Activated B cell treated with CpG ODN at 0.5 μM for 24 hours (primary cell): ENCODE data around the gene IFNL1. TPM values are rescaled to one million over a fixed set of nuclear protein-coding genes. Genes with fewer than 3 reads are reported as not detected.

ENCODE experiments used
- ATAC-seq: fragments of 200-7000 bp; cut with Tn5 transposase; one replicate; pipeline ENCODE4 v1.10.0; 2021; ENCODE audit warnings: low read depth, mild to moderate bottlenecking, moderate library complexity
- CTCF ChIA-PET: fragments of 350-600 bp; sonication (Branson Sonifier 250); formaldehyde crosslinking; loops from one replicate; lab custom pipeline; 2021; ENCODE audit warnings: antibody characterized with exemption; lab: Charles Lee
- POLR2A ChIA-PET: fragments of 350-600 bp; sonication (Branson Sonifier 250); formaldehyde crosslinking; loops from one replicate; lab custom pipeline; 2021; ENCODE audit warnings: antibody characterized with exemption; lab: Charles Lee
- DNase-seq: peaks from one replicate; pipeline ENCODE4 v3.0.0; 2022
- H3K27ac Mint-ChIP-seq: one replicate; pipeline ENCODE4 v1.8.0; 2020; ENCODE audit warnings: mixed read lengths
- H3K27me3 Mint-ChIP-seq: one replicate; pipeline ENCODE4 v1.8.0; 2021; ENCODE audit warnings: mixed read lengths
- H3K36me3 Mint-ChIP-seq: one replicate; pipeline ENCODE4 v1.8.0; 2021; ENCODE audit warnings: low read depth, mixed read lengths
- H3K4me1 Mint-ChIP-seq: one replicate; pipeline ENCODE4 v1.8.0; 2021; ENCODE audit warnings: mixed read lengths
- H3K4me3 Mint-ChIP-seq: one replicate; pipeline ENCODE4 v1.8.0; 2020; ENCODE audit warnings: mild to moderate bottlenecking, mixed read lengths
- H3K9me3 Mint-ChIP-seq: one replicate; pipeline ENCODE4 v1.8.0; 2020; ENCODE audit warnings: mixed read lengths
- intact Hi-C: fragments of 100-400 bp; cut with micrococcal nuclease; formaldehyde crosslinking; loops from one replicate; pipeline ENCODE4 v1.15.1; 2024
- total RNA-seq: library from RNA; stranded (reverse); gene quantifications from 2 replicates; pipeline ENCODE4 v1.2.3, GENCODE V29; 2022
- TF ChIP-seq, protein P1 (sequence below): fragments of 200-600 bp; IDR thresholded peaks from one replicate; pipeline ENCODE4 v1.8.0; 2022; ENCODE audit warnings: antibody characterized with exemption, mild to moderate bottlenecking

IFNL1 gene
- total RNA-seq, 1 donor from 2014 or later: not detected

DNA sequence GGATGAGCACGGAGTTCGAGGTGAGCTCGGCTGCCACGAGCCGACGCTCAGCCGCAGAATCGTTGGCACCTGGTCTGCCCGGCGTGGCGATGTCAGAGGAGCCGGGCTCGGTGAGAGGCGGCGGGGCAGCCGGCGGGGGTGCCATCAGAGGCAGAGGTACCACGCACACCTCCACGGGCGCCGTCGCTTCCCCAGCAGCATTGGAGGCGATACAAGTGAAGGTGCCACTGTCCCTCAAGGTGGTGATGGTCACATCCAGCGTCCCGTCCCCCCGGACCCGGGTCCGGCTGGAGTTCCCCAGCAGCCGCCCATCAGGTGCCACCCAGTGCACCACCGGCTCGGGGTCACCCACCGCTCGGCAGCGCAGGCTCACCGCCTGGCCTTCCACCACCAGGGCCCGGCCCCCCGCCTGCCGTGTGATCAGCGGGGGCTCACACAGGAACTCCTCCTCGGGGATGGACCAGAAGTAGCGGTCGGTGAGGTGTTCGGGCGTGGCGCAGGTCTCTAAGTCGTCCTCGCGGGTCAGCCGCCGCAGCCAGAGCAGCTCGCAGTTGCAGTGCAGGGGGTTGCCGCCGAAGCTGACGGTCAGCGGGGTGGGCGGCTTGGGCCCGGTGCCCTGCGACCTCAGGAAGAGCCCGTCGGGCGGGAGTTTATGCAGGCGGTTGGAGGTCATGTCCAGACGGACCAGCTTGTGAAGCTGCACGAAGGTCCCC lies 18.0 kb downstream of the IFNL1 start:
- Mint-ChIP-seq H3K36me3 (peaks cover 8% of the 10 kb centered on the region), H3K9me3 (no peaks in the 10 kb centered on the region), H3K27me3 (peaks cover 2% of the 10 kb centered on the region), H3K4me3 (no peak overlapping the region), H3K27ac (no peak overlapping the region), H3K4me1 (no peaks in the 10 kb centered on the region)
- CTCF ChIA-PET: no interaction called here
- POLR2A ChIA-PET: interaction anchor here (0.6 kb wide), 1 partner anchor 18 kb away, joined by 5 read pairs; no protein-coding TSS in a partner anchor
- ATAC-seq (no peak), DNase-seq (no peak)
- intact Hi-C loops: no loop called here
- TF ChIP-seq, protein P1, sequence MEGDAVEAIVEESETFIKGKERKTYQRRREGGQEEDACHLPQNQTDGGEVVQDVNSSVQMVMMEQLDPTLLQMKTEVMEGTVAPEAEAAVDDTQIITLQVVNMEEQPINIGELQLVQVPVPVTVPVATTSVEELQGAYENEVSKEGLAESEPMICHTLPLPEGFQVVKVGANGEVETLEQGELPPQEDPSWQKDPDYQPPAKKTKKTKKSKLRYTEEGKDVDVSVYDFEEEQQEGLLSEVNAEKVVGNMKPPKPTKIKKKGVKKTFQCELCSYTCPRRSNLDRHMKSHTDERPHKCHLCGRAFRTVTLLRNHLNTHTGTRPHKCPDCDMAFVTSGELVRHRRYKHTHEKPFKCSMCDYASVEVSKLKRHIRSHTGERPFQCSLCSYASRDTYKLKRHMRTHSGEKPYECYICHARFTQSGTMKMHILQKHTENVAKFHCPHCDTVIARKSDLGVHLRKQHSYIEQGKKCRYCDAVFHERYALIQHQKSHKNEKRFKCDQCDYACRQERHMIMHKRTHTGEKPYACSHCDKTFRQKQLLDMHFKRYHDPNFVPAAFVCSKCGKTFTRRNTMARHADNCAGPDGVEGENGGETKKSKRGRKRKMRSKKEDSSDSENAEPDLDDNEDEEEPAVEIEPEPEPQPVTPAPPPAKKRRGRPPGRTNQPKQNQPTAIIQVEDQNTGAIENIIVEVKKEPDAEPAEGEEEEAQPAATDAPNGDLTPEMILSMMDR: no peak

DNA sequence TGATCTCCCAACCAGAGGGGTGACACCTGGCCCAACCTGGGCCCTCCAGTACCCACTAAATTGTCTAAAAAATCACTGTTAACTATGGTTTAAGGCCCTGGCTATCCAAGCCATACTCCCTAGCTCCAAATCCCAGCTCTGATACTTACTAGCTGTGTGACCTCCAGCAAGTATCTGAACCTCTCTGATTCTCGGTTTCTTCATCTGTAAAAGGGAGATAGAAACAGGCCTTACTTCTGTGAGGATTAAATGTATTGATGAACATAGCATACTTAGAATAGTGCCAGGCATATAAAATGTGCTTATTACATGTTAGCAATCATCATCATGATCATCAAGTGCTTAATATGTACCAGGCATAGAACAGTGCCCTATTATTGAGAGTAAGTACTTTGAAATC lies 19.7 kb downstream of the IFNL1 start:
- ChIA-PET CTCF (no interaction called here), POLR2A (no interaction called here)
- ATAC-seq (no peak), DNase-seq (no peak)
- Mint-ChIP-seq H3K36me3 (peaks cover 8% of the 10 kb centered on the region), H3K27me3 (peaks cover 2% of the 10 kb centered on the region), H3K4me3 (no peak overlapping the region), H3K27ac (no peak overlapping the region), H3K4me1 (peaks cover 6% of the 10 kb centered on the region), H3K9me3 (no peaks in the 10 kb centered on the region)
- TF ChIP-seq, protein P1: no peak
- intact Hi-C loops: no loop called here

DNA sequence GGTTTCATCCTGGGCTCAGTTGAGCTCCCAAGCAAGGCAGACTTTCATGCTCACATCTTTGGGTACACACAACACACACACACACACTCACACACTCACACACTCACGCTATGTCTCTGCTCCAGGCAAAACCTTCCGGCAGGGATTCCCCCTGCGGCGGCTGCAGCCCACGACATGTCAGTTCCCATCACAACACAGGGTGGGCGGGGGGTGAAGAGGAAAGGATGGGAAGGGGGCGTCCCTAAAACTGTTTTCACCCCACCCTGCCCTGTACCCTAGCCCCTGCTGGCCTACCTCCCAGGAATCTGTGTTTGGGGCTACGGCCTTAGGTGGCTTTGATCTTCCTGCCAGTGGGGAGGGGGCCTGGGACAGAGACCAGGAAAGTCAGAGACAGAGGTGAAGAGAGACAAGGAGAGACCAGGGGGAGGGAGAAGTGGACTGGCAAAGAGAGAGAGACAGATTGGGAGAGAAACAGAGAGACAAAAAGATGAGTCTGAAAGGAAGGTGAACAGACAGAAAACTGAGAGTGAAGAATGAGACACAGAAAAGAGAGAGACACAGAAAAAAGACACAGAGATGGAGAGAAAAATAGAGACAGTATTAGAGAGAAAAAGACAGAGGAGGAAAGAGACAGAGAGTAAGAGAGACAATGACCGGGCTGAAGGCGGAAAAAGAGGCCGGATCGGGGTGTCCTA lies 20.6 kb downstream of the IFNL1 start:
- intact Hi-C loops: no loop called here
- no peak overlapping the region for H3K27ac Mint-ChIP-seq

DNA sequence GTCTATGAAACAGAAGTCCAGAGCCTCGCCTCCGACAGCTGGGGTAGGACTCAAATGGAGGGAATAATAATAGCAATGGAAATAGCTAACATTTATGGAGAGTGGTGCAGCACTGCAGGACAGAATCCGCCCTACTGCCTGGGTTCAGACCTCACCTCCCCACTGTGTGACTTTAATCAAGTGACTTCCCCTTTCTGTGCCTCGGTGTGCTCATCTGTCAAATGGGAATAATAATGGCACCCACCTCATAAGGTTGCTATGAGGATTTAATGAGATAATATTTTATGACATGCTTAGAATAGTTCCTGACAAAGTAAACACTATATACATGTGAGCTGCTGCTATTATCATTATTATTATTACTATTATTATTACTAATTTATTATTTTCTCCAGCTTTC lies 21.3 kb downstream of the IFNL1 start:
- DNase-seq (no peak), ATAC-seq (no peak)
- ChIA-PET POLR2A (no interaction called here), CTCF (interaction anchor here (1.2 kb wide), 1 partner anchor 11 kb away, joined by 3 read pairs; no protein-coding TSS in a partner anchor)
- no peaks in the 10 kb centered on the region for H3K9me3 Mint-ChIP-seq
- peaks cover 11% of the 10 kb centered on the region for H3K4me1 Mint-ChIP-seq
- H3K36me3 Mint-ChIP-seq: peaks cover 6% of the 10 kb centered on the region
- H3K27ac Mint-ChIP-seq: no peak overlapping the region
- intact Hi-C loops: no loop called here
- H3K27me3 Mint-ChIP-seq: peaks cover 2% of the 10 kb centered on the region
- TF ChIP-seq, protein P1: no peak
- H3K4me3 Mint-ChIP-seq: no peak overlapping the region

More for the DNA sequence above, 20.6 kb downstream of the IFNL1 start:
- CTCF ChIA-PET: interaction anchor here (1.2 kb wide), 1 partner anchor 12 kb away, joined by 3 read pairs; no protein-coding TSS in a partner anchor
- Mint-ChIP-seq H3K4me1 (peaks cover 11% of the 10 kb centered on the region), H3K27me3 (peaks cover 2% of the 10 kb centered on the region), H3K9me3 (no peaks in the 10 kb centered on the region), H3K36me3 (peaks cover 6% of the 10 kb centered on the region), H3K4me3 (no peak overlapping the region)
- TF ChIP-seq, protein P1: no peak
- DNase-seq: no peak
- POLR2A ChIA-PET: no interaction called here
- no peak for ATAC-seq

DNA sequence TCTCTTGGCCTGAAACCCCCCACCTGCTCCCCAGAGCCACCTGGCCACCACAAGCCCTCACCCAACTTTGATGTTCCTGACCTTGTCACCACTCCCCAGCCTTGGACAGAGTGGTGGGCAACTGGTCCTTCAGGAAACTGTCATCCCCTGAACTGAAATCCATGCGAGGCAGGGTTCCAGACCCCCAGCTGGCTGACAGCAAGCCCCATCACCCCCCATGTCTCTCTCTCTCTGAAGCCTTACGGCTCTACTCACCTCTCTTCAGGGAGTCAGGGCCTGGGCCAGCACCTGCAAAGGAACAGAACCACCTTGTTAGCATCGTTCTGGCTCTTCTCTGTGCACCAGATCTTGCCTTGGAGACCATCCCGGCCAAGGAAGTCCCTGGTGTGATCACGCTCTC lies 21.9 kb downstream of the IFNL1 start:
- no peaks in the 10 kb centered on the region for H3K9me3 Mint-ChIP-seq
- ATAC-seq (no peak), DNase-seq (no peak)
- no peak overlapping the region for H3K27ac Mint-ChIP-seq
- H3K4me1 Mint-ChIP-seq: peaks cover 13% of the 10 kb centered on the region
- POLR2A ChIA-PET: no interaction called here
- H3K36me3 Mint-ChIP-seq: peaks cover 5% of the 10 kb centered on the region
- intact Hi-C loops: no loop called here
- TF ChIP-seq, protein P1: no peak
- peaks cover 2% of the 10 kb centered on the region for H3K27me3 Mint-ChIP-seq
- no peak overlapping the region for H3K4me3 Mint-ChIP-seq
- CTCF ChIA-PET: no interaction called here
